Prostate gland (tissue), 2 donors: ENCODE results near the gene SRBD1.

Source experiments
- POLR2A ChIP-seq: fragments of 450-650 bp; IDR thresholded peaks from one replicate; pipeline ENCODE4 v1.6.1; 2016; ENCODE audit warnings: antibody characterized with exemption, mild to moderate bottlenecking
- TF ChIP-seq, protein P1 (sequence below), 4 experiments: fragments of 200-600 bp in 2 of 4; fragments of 450-650 bp in 2 of 4; sonication (generic) in 2 of 4; IDR thresholded peaks; 1 replicate in 3 of 4; 2 replicates in 1 of 4; pipeline ENCODE4 v1.5.1; 2016 to 2019; ENCODE audit warnings: antibody characterized with exemption in 4 of 4, mild to moderate bottlenecking in 2 of 4, moderate library complexity in 2 of 4

GRCh38 chr2:45647356-45647755, 36.3 kb upstream of the SRBD1 start:
- TF ChIP-seq POLR2A, result no peak
- TF ChIP-seq, protein P1, sequence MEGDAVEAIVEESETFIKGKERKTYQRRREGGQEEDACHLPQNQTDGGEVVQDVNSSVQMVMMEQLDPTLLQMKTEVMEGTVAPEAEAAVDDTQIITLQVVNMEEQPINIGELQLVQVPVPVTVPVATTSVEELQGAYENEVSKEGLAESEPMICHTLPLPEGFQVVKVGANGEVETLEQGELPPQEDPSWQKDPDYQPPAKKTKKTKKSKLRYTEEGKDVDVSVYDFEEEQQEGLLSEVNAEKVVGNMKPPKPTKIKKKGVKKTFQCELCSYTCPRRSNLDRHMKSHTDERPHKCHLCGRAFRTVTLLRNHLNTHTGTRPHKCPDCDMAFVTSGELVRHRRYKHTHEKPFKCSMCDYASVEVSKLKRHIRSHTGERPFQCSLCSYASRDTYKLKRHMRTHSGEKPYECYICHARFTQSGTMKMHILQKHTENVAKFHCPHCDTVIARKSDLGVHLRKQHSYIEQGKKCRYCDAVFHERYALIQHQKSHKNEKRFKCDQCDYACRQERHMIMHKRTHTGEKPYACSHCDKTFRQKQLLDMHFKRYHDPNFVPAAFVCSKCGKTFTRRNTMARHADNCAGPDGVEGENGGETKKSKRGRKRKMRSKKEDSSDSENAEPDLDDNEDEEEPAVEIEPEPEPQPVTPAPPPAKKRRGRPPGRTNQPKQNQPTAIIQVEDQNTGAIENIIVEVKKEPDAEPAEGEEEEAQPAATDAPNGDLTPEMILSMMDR (IDR thresholded peaks at IDR 0.05), result no peak
